Stomach (tissue), 9 donors: ENCODE measurements around the gene RAB43. TPM values are rescaled to one million over a fixed set of nuclear protein-coding genes. Genes with fewer than 3 reads are reported as not detected.

ENCODE experiments used
- DNase-seq, 2 donors: peaks; one replicate each; pipeline versions ENCODE4 v3.0.0 to v3.0.0-alpha.2; 2013 to 2019
- H3K27ac ChIP-seq, 5 donors: fragments of 200-600 bp in 4 of 5; sonication (generic) in 4 of 5; one replicate each; pipeline ENCODE4 v1.5.1; 2013 to 2019; ENCODE audit warnings: mild to moderate bottlenecking in 1 of 5, moderate library complexity in 1 of 5
- H3K27me3 ChIP-seq, 3 donors: fragments of 200-600 bp; sonication (generic); one replicate each; pipeline ENCODE4 v1.5.1; 2017 to 2019; ENCODE audit warnings: mixed run types in 1 of 3
- H3K36me3 ChIP-seq, 4 donors: fragments of 200-600 bp; sonication (generic); 1 replicate in 3 of 4; 2 replicates in 1 of 4; pipeline ENCODE4 v1.5.1; 2016 to 2019
- H3K4me1 ChIP-seq, 4 donors: fragments of 200-600 bp; sonication (generic); one replicate each; pipeline ENCODE4 v1.5.1; 2016 to 2019
- H3K4me3 ChIP-seq, 4 donors: fragments of 200-600 bp; sonication (generic) in 3 of 4; one replicate each; pipeline ENCODE4 v1.5.1; 2016 to 2019; ENCODE audit warnings: mild to moderate bottlenecking in 1 of 4
- H3K9me3 ChIP-seq, 4 donors: fragments of 200-600 bp; sonication (generic); one replicate each; pipeline ENCODE4 v1.5.1; 2016 to 2019
- CTCF ChIP-seq, 7 experiments: fragments of 450-650 bp in 4 of 7; fragments of 200-600 bp in 3 of 7; sonication (generic) in 3 of 7; IDR thresholded peaks; one replicate each; pipeline ENCODE4 v1.5.1; 2016 to 2019; ENCODE audit warnings: antibody characterized with exemption in 7 of 7, control low read depth in 2 of 7, mild to moderate bottlenecking in 1 of 7
- EP300 ChIP-seq: sonication (generic); formaldehyde crosslinking; IDR thresholded peaks from one replicate; pipeline ENCODE4 v1.6.1; 2017; ENCODE audit warnings: antibody characterized with exemption
- POLR2A ChIP-seq, 4 donors: fragments of 450-650 bp; IDR thresholded peaks; one replicate each; pipeline ENCODE4 v1.6.1; 2016; ENCODE audit warnings: antibody characterized with exemption in 4 of 4, control low read depth in 2 of 4, mild to moderate bottlenecking in 1 of 4, moderate library complexity in 1 of 4
- POLR2AphosphoS5 ChIP-seq, 3 donors: sonication (generic); formaldehyde crosslinking; IDR thresholded peaks; one replicate each; pipeline ENCODE4 v1.6.1; 2016; ENCODE audit warnings: antibody characterized with exemption in 3 of 3
- WGBS, 5 donors: extraction: QIAGEN DNeasy Blood & Tissue Kit in 3 of 5; methylation state at CpG; one replicate each; pipeline versions ENCODE4 v1.1.5 to v1.1.7; 2013 to 2018; 5-methylcytosine and 5-hydroxymethylcytosine counted together
- intact Hi-C: fragments of 100-400 bp; cut with DNase I; formaldehyde crosslinking; loops from one replicate; pipeline ENCODE4 v1.15.1; 2023; ENCODE audit warnings: low total_unique reads
- polyA plus RNA-seq, 3 donors: library from polyadenylated mRNA; stranded (reverse); fragments of 200-250 nt; gene quantifications; one replicate each; pipeline ENCODE4 v1.2.3, GENCODE V29; 2013
- total RNA-seq, 5 donors: library from RNA; depleted of rRNA; stranded (reverse); fragments of >200 nt; gene quantifications; one replicate each; pipeline versions ENCODE4 v1.1.0 to v1.2.3, GENCODE V29; 2014 to 2016
- donor health status: healthy with polysubstance abuse.
- donor health status: Bipolar disorder and iron deficiency.
- donor health status: healthy.

The RAB43 gene
- total and polyA plus RNA-seq, 8 donors, result 4.3 to 70.6 (median 17.4) TPM

GRCh38 chr3:129087138-129087702 is 34.4 kb downstream of the RAB43 start:
- TF ChIP-seq CTCF (IDR thresholded peaks at IDR 0.05), result no peak
- TF ChIP-seq POLR2AphosphoS5 (IDR thresholded peaks at IDR 0.05), result no peak
- TF ChIP-seq EP300, result no peak
- TF ChIP-seq POLR2A (IDR thresholded peaks at IDR 0.05), result no peak
- intact Hi-C loops, result no loop called here
- H3K9me3 ChIP-seq, result no peaks in the 10 kb centered on the region
- peak; percentile 49 to 71 for DNase-seq
- H3K36me3 ChIP-seq, result peaks cover 10 to 14% (median 12%) of the 10 kb centered on the region in 4 donors
- 43 to 57% (median 51%) methylated on average over 7 to 8 of the region's 8 CpGs for WGBS, 5 donors
- peaks cover 6 to 14% (median 8%) of the 10 kb centered on the region in 4 donors for H3K4me1 ChIP-seq
- no peak overlapping the region for H3K4me3 ChIP-seq
- no peaks in the 10 kb centered on the region for H3K27me3 ChIP-seq
- H3K27ac ChIP-seq, result peak overlapping the region; percentile 42 to 90 (median 78)

- H3K27ac ChIP-seq, result peak overlapping the region in 2 of 5 donors; percentile 78 to 90
- H3K9me3 ChIP-seq, result no peaks in the 10 kb centered on the region
- WGBS, 5 donors, result 82 to 92% (median 88%) methylated on average over 2 to 4 of the region's 4 CpGs
Observed at GRCh38 chr3:129085818-129086217, 35.8 kb downstream of the RAB43 start.

DNA sequence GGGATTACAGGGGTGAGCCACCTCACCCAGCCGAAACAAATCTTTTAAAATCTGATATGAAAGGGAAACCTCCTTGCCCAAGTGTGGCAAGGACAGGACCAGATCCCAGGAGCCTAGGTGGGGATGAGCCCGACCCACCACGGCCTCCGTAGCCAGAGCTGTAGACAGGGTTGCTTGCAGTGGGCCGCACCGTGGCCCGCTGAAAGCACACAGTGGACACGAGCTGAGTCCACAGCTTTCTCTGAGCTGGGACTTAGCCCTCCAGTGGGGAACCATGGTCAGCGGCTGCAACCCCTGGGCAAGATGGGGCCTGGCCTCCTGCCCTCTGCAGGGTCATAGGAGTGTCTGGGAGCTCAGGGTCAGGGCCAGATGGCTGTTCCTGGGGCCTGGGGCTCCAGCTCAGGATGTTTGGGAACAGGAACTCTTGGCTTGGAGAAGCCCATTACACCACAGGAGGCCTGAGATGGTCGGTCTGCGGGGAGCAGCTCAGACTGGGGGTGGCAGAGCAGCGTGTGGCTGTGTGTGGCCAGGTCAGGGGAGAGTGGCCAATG is 36.4 kb downstream of the RAB43 start:
- intact Hi-C loops, result no loop called here
- DNase-seq, result no peak
- peak overlapping the region in 1 of 5 donors; percentile 90 for H3K27ac ChIP-seq
- no peak overlapping the region for H3K4me3 ChIP-seq
- WGBS, 5 donors, result 93 to 98% (median 96%) methylated on average over 8 to 12 of the region's 12 CpGs
- no peaks in the 10 kb centered on the region for H3K27me3 ChIP-seq
- H3K36me3 ChIP-seq, result no peaks in the 10 kb centered on the region
- H3K9me3 ChIP-seq, result no peaks in the 10 kb centered on the region
- no peak for TF ChIP-seq POLR2AphosphoS5 (IDR thresholded peaks at IDR 0.05)
- TF ChIP-seq EP300, result no peak
- no peak for TF ChIP-seq CTCF (IDR thresholded peaks at IDR 0.05)
- TF ChIP-seq POLR2A (IDR thresholded peaks at IDR 0.05), result no peak
- H3K4me1 ChIP-seq, result peaks cover 6 to 14% (median 8%) of the 10 kb centered on the region in 4 donors

More at GRCh38 chr3:129085818-129086217, 35.8 kb downstream of the RAB43 start:
- H3K36me3 ChIP-seq, result no peaks in the 10 kb centered on the region
- H3K27me3 ChIP-seq, result no peaks in the 10 kb centered on the region
- no peak for DNase-seq
- no peak overlapping the region for H3K4me3 ChIP-seq
- TF ChIP-seq POLR2AphosphoS5 (IDR thresholded peaks at IDR 0.05), result no peak
- TF ChIP-seq EP300, result no peak
- no peak for TF ChIP-seq POLR2A (IDR thresholded peaks at IDR 0.05)
- TF ChIP-seq CTCF (IDR thresholded peaks at IDR 0.05), result no peak
- intact Hi-C loops, result no loop called here
- peaks cover 6 to 14% (median 8%) of the 10 kb centered on the region in 4 donors for H3K4me1 ChIP-seq

- H3K27ac ChIP-seq, result no peak overlapping the region
- no peaks in the 10 kb centered on the region for H3K36me3 ChIP-seq
- no peaks in the 10 kb centered on the region for H3K27me3 ChIP-seq
- no peak overlapping the region for H3K4me3 ChIP-seq
- peaks cover 6 to 14% (median 8%) of the 10 kb centered on the region in 4 donors for H3K4me1 ChIP-seq
- H3K9me3 ChIP-seq, result no peaks in the 10 kb centered on the region
- TF ChIP-seq EP300, result no peak
- TF ChIP-seq POLR2AphosphoS5 (IDR thresholded peaks at IDR 0.05), result no peak
- no peak for TF ChIP-seq CTCF (IDR thresholded peaks at IDR 0.05)
- TF ChIP-seq POLR2A (IDR thresholded peaks at IDR 0.05), result no peak
- 75 to 81% (median 77%) methylated on average over 6 of the region's 6 CpGs for WGBS, 5 donors
- intact Hi-C loops, result no loop called here
- no peak for DNase-seq
Observed at GRCh38 chr3:129084501-129084900, 37.1 kb downstream of the RAB43 start.
